ENCODE results near the gene FAM149B1.
"Not testable (repeated sequence)": the region's sequence is repeated elsewhere in the genome, so short reads cannot be mapped to it uniquely, and the experiment has no call there.

The FAM149B1 gene

DNA sequence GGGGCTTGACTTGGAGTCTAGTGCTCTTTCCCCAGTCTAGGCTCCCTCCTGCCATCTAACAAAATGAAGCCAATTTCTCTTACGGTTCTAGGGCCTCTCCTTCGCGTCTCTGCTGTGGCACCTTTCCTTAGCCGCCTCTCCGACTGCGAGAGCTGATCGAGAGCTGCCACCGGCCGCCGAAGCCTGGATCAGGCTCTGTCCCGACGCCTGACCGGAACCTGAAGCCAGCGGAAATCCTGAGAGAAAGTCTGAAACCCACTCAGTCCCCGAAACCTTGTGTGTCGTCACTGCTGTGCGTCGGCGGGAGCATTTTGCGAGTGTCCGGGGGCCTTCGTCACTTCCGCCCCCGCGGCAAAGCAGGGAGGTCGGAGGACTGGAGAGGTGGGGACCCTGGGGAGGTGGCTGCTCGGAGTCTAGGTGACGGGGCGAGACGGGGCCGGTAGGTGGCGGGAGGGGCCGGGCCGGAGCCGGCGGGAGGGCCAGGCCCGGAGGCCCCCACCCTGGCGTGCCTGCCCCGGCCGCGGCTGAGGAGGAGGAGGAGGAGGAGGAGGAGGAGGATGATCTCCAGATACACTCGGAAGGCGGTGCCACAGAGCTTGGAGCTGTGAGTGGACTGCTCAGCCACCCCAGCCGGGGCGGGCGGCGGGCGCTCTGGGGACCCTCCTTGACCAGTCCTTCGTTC is at the start of gene FAM149B1, which contains the start of gene ECD:
FAM149B1 (plus strand) TSS at position 337 of the 682 bp plus-strand sequence; CDS start at position 558, 221 bp downstream.
ECD (minus strand) TSS at position 226 of the 682 bp plus-strand sequence. CDS start 4,071 bp downstream, outside the sequence.
- peak; percentile 94 for DNase-seq (ENCODE audit: low spot score)

DNA sequence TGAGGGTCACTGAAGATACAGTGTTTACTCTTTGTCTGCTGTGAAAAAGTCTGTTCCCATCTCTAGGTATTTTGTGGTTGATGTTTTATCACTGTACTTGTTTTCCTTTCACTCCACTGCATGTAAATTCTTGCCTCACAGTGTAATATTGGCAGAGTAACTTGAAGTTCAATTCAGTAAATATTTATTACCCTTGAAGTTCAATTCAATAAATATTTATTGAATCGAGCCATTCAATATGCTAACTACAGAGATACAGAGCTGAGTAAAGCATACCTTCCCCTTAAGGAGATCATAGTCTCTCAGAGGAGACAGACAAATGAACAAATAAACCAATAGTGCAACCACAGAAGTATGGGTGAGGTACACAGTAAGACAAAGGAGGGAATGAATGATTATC is 48.5 kb upstream of the FAM149B1 start:
- DNase-seq (ENCODE audit: low spot score): no peak

DNA sequence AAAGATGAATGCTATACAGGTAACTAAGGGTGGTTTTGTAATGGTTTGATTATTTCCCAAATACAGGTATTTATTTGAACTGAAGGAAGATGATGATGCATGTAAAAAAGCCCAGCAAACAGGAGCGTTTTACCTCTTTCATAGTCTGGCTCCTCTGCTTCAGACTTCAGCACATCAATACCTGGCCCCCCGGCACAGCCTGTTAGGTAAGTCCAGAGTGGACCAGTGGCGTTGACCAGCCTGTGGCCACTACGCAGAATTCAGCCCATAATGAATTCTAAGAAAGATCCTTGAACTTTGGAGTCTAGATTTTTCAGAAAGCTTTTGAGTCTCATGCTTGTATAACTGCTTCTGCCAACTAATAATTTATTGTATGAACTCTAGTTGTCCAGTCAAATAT is 48.0 kb upstream of the FAM149B1 start:
- no peak for DNase-seq (ENCODE audit: low spot score)

DNA sequence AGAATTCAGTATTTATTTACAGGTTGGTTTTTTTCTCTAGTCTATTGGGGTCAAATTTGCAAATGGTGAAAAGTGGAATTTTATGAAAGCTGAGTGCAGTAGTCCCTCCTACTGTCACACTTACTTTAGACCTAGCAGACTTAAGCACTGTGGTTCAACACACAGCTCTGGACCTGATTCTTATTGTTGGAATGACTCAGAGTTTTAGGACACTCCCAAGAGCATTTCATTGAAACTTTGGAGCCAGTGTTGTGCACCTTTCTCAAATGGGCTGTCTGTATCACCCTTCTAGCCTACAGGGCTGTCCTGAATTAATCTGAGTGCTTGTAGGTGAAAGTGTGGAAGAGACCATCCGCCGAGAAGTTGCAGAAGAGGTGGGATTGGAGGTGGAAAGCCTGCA is 41.6 kb upstream of the FAM149B1 start:
- no peak for DNase-seq (ENCODE audit: low spot score)

DNA sequence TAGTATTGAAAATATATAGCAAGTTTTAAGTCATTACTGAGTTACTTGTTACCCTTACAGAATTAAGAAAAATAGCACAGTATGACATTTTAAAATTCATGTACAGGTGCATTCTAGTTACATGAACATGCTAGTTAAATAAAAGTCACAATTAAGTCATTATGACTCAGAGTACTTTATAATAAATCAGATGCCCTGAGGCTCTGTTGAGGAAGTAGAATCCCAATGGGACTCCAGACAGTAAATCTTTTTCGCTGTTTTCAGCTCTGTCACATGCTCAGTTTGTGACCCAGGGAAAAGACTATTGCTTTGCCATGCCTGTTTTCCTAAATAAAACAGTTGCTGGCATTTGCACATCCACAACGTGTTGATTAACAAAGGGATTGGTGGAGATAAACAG is 36.6 kb upstream of the FAM149B1 start:
- DNase-seq (ENCODE audit: low spot score): no peak

DNA sequence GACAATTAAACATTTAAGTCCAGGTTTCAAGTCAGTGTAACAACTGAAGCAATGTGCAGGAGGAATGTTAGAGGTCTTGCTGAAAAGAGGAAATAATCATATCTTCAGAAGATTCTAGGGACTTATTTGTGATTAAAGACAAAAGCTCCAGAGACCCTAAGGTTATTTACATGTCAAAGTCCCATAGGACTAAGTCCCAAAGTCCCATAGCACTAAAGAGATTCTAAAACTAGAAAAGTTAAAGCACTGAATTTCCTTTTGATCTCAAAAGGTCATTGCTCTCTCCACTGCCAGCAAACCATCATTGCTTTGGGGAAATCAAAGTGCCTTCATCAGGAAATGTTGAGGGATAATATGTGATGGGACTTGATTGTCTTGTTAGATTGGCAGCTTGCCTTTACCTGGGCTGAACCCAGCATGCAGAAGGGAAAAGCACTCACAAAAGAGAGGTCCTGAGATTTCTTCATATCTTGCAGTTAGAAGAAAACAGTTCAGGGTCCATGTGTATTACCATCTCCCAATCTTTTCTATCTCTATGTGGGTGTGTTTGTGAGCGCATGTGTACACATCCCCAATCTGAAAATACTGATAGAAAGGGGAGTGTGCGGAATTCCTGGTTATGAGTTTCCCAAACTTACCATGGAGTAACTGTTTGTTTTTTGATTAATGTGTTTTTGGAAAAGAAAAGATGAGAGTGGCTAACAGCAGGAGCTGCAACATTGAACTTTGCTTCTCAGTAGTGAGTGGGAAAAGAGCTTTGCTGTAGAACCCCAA is 35.8 kb upstream of the FAM149B1 start:
- no peak for DNase-seq (ENCODE audit: low spot score)

DNA sequence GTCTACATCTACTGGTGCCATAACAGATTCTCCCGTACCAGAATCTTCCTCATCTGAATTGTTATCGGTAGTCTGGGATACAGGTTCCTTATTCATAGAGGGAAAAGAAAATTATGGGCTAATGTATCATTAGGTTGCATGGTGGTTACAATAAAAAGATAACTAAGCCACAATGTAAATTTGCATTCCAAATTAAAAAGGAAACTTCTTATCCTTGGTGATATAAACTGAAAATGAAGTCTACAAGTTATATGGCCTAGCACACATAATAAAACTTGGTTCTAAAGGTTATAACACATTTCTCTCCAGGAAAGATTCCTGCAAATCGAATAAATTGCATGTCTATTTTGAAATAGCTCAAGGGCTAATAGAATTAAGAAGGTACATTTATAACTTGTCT is 33.2 kb upstream of the FAM149B1 start:
- no peak for DNase-seq (ENCODE audit: low spot score)

DNA sequence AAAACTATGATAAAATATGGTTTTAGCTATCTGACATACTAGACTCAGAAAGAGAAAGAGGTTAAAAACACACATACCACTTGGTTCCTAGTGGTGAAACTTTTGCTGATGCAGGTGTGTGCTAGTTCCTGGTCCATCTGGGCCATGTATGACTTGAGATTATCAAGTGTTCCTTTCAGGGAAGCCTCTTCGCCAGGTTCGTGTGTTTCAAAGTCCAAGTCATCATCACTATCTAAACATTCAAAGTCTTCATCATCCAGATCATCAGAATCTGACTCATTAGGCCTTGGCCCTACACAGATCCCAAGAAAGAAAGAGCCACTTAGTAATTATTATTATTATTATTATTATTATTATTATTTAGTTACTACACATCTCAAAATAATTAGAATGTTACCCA is 31.3 kb upstream of the FAM149B1 start:
- no peak for DNase-seq (ENCODE audit: low spot score)

DNA sequence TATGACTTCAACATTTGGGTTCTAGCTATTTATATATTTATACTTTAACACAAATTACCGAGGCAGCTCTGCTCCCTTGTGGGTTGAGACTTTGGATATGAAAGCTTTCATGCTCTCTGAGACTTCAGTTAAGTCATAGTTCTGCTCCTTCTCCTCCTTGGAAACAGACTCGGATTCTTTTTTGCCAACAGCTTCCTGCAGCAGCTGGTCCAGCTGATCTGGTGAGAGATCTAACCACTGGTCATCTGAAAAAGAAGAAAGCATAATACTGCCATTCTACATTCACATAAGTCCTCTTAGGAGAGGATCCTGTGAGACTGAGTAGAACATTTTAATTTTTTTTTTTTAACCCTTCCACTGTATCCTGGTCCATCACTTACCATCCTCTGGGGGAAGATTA is 28.7 kb upstream of the FAM149B1 start:
- DNase-seq (ENCODE audit: low spot score): no peak

DNA sequence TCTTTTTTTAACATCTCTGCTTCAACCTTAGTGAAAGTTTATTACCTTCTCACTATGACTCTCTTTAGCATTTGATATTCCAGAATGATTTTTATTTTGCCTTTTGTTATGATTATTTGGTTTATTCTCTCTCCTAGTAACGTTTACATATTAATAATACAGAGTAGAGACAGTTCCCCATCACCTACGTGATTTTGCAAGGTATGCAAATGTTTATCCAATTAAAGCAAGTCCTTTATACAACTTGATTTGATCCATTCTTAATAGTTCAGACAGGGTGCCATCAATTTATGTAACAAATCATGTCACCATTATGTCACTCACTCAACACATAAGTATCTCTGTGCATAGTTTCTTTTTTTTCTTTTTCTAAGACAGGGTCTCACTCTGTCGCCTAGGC is 26.3 kb upstream of the FAM149B1 start:
- no peak for DNase-seq (ENCODE audit: low spot score)

DNA sequence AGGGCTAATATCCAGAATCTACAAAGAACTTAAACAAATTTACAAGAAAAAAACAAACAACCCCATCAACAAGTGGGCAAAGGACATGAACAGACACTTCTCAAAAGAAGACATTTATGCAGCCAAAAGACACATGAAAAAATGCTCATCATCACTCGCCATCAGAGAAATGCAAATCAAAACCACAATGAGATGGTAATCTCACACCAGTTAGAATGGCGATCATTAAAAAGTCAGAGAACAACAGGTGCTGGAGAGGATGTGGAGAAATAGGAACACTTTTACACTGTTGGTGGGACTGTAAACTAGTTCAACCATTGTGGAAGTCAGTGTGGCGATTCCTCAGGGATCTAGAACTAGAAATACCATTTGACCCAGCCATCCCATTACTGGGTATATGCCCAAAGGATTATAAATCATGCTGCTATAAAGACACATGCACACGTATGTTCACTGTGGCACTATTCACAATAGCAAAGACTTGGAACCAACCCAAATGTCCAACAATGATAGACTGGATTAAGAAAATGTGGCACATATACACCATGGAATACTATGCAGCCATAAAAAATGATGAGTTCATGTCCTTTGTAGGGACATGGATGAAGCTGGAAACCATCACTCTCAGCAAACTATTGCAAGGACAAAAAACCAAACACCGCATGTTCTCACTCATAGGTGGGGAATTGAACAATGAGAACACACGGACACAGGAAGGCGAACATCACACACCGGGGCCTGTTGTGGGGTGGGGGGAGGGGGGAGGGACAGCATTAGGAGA is 17.1 kb upstream of the FAM149B1 start:
- not testable (repeated sequence) for DNase-seq (ENCODE audit: low spot score)

DNA sequence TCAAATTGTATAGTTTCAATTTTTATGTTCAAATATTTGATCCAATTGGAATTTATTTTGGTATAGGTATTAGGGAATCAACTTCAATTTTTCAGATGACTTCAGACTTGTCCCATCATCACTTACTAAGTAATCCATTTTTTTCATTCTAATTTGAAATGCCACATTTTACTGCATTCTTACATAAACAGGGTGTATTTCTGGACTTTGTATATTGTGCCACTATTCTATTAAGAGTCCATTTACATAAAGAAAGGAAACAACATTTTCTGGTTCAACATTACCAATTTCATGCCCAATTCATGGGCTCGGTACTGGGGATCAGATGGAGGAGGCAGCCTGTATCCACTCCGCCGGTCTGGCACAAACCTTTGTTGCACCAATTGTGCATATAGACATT is 15.9 kb upstream of the FAM149B1 start:
- DNase-seq (ENCODE audit: low spot score): no peak

DNA sequence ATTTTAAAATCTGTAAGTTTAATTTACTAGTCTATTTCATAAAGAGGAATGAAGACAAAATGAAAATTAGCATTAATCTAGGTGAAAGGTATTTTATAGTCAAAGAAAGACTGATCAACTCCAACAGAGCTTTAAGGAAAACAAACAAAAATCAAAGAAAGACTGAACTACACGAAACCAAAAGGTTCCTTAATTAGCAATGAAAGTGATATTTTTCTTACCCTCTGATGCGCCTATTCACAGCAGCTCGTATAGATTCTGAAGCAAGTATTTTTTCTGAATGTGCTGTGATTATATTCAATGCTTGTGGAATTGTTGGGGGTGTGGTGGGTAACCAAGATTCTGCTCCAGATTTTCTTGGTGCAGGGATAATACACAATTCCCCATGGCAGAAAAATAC is 11.9 kb upstream of the FAM149B1 start:
- no peak for DNase-seq (ENCODE audit: low spot score)

DNA sequence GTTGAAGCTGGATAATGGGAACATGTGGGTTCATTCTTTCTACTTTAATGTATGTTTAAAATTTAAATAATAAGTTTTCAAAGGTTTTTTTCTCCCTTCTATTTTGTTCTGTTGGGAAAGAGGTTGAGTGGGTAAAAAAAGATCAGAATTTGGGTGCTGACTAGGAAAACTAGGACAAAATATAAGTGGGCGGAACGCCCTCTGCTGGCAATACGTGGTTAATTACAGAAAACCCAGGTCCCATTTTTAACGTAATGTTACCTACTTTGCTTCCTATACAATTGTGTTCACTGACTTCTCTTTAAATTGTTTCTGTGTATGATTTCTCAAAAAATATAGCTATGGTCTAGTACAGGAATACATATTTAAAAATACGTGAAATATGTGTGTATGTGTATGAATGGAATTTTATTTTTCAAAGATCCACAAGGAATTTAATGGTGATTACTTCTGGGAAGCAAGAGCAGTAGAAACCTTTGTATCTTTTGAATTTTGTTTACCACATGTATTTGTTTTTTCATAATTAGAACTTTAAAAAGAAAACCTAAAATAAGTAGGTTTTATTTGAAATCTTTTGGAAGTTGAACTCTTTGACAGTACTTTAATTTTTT is 8.8 kb upstream of the FAM149B1 start:
- DNase-seq (ENCODE audit: low spot score): peak; percentile 38

DNA sequence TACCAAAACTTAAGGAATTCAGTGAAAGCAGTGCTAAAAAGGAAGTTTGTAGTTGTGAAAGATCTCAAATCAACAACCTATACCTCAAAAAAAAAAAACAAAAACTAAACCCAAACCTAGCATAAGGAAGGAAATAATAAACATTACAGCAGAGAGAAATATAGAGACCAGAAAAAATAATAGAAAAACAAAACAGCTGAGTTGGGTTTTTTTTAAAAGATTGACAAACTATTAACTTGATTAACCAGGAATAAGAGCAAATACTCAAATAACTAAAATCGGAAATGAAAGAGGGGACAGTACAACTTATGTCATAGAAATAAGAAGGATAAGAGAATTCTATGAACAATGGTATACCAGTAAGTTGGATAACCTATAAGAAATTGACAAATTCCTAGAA is 6.8 kb upstream of the FAM149B1 start:
- DNase-seq (ENCODE audit: low spot score): no peak

DNA sequence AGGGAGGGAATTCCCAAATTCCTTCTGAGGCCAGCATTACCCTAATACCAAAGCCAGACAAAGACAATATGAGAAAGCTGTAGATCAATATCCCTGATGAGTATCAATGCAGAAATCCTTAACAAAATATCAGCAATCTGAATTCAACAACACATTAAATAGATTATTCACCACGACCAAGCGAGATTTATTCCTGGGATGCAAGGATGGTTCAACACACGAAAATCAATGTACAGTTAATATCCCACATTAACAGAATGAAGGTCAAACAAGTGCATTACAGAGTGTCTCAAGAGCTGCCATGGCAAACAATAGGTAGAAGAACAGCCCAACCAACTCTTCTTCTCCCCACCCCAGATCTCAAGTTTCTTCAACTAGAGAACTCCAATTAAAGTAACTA is 6.3 kb upstream of the FAM149B1 start:
- DNase-seq (ENCODE audit: low spot score): no peak

DNA sequence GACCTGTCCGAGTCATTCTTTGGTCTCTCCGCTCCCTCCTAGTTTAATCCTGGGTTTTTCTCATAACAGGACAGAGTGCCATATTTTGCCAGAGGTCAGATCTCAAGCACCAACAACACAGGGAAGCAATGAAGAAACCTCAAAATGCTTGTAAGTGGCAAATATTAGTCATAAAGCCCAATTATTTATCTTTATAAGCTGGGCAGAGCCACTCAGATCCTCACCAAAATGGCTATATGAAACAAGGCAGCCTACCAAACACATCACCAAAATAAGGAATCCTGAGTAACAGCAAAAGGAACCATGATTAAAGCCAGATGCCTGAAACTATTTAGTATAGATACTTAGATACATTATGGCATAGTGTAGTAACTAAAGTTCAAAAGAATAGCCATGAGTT is 4.8 kb upstream of the FAM149B1 start:
- DNase-seq (ENCODE audit: low spot score): peak; percentile 11

DNA sequence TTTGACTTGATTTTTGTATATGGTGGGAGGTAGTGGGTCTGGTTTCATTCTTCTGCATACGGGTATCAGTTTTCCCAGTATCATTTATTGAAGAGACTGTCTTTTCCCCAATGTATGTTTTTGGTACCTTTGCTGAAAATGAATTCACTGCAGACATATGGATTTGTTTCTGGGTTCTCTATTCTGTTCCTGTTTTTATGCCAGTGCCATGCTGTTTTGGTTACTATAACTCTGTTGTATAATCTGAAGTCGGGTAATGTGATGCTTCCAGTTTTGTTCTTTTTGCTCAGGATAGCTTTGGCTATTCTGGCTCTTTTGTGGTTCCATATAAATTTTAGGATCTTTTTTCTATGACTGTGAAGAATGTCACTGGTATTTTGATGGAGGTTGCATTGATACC is 947 bp upstream of the FAM149B1 start:
- no peak for DNase-seq (ENCODE audit: low spot score)

DNA sequence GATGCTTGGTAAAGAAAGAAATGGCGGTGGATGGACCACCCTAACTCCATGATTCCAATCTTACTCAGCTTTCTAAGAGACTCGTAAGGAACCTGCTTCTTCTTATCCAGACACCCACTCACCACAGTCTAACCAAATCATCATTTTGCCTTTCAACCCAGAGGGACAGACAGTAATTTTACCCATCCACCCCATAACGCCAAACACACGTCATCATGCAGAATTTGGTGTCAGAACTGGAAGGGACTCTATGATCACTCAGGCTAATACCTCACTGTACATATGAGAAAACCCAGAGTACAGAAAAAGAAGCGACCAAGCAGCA is 499 bp upstream of the FAM149B1 start:
- peak; percentile 11 for DNase-seq (ENCODE audit: low spot score)

DNA sequence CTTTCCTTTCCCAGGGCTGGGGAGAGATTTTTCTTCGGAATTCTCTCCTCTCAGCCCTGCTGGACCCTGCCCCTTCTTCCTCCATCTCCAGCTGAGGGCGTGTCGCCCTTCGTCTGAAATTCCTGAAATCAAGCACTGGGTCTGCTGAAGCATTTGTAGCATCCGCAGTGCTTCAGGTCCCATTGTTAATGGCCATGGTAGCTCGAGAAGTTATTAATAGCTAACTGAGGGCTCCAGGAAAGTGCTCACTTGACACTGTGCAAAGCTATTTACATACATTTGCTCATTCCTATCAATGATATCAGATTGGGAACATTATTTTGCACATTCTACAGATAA is 515 bp downstream of the FAM149B1 start:
- no peak for DNase-seq (ENCODE audit: low spot score)

DNA sequence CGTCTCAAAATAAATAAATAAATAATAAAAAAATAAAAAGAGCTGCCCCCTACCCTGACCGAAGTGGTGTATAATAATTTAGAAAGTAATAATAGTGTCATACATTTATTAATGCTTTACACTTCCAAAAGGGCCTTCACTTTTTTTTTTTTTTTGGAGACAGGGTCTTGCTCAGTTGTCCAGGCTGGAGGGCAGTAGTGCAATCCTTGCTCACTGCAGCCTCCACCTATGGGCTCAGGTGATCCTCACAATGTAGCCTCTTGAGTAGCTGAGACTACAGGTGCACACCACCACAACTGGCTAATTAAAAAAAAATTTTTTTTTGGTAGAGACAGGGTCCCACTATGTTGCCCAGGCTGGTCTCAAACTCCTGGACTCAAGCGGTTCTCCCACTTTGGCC is 1.4 kb downstream of the FAM149B1 start:
- DNase-seq (ENCODE audit: low spot score): no peak

DNA sequence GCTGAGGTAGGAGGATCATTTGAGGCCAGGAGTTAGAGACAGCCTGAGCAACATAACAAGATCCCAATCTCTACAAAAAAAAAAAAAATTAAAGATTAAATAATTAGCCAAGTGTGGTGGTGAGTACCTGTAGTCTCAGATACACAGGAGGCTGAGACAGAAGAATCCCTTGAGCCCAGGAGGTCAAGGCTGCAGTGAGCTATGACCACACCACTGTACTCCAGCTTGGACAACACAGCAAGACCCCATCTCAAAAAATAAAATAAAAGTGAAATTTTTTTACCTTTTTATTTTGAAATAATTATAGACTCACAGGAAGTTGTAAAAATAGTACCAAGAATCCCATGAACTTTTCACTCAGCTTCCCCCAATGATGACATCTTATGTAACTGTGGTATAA is 4.9 kb downstream of the FAM149B1 start:
- no peak for DNase-seq (ENCODE audit: low spot score)
